ENCODE measurements around the gene PNMA6E. TPM values are rescaled to one million over a fixed set of nuclear protein-coding genes. Genes with fewer than 3 reads are reported as not detected.

The PNMA6E gene
- total RNA-seq (2014; rRNA removed), result not detected in 2 replicates
- not detected for polyA plus RNA-seq (2012)

DNA sequence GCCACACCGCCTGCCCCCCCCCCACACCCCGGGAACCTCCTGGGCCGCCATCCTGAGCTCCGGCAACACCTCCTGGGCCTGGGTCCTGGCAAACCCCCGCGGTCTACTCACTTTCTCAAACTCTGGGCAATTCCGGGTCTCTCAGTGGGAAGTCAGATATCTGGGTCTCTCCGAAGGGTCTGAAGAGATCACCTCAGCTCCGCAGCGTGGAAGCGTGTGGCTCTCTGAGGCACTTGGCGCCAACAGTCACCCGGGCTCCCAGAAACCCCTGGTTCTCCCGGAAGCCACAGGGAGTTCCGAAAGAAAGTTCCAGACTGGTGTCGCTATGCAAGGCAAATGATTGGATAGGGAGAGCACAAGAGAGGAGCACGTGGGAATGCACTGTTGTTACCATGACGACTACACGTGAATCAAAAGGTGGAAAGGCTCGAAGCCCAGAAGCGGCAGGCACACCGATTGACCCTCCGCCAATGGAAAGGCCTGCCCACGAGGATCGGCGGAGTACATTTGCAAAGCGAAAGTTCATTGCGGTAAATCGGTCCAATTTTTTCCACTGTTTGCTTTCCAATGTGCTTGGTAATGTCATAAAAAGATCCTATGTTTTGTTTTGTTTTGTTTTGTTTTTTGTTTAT is at the start of gene PNMA6E:
Gene PNMA6E, minus strand, starts transcription at position 218 of the 632 bp plus-strand sequence. CDS start 2,501 bp downstream, outside the sequence.
- DNase-seq (ENCODE audit: low read depth), result no peak

DNA sequence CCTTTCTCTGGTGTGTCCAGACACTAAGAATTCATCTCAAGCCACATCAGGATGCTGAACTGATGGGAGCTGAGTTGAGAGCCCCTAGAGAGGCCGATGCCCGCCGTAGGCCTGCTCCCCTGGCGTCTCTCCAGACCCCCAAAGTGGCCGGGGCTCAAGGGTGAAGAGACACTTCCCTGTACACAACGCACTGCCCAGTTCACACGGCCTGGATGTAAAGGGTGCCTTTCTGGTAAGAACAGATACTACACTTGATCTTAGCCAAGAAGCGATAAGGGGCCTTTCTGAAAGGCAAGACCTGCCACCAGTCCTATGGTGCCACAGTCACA is 49.8 kb upstream of the PNMA6E start:
- DNase-seq (ENCODE audit: low read depth), result no peak

- no peak for DNase-seq (ENCODE audit: low read depth)
These were observed 49.2 kb upstream of the PNMA6E start for GRCh38 chrX:153450114-153450948.

DNA sequence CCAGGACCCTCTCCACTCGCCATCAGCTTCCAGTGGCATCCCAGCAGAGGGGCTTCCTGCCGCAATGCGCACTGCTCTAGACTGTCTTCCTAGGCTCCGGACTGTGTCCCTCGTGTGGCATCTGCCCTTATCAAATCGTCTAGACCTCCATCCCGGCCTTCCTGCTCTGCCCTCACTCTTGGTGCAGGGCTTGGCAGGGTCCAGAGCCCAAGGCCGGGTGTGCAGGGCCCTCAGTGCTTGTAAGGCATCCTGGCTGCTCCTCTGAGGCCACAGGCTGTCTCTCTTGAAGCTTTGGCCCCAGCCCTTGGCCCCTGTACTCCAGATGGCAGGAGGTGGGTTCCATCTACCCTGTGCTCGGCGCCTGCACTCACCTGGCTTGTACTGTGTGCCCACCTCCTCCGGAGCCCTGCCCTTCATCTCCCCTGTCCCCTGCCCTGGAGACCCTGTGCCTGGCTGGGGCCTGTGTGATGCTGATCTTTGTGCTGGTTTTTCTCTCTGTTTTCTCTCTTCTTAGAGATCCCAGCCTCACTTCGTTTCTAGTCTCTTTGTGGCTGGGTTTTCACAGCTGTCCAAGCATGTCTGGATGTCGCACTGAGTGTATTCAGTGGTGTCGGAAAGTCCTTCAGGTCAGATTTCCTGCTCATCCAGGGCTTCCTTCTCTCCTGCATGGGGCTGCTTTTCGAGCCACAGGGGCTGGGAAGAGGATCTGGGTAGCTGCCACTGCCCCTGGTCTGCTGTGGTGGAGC is 48.4 kb upstream of the PNMA6E start:
- no peak for DNase-seq (ENCODE audit: low read depth)

DNA sequence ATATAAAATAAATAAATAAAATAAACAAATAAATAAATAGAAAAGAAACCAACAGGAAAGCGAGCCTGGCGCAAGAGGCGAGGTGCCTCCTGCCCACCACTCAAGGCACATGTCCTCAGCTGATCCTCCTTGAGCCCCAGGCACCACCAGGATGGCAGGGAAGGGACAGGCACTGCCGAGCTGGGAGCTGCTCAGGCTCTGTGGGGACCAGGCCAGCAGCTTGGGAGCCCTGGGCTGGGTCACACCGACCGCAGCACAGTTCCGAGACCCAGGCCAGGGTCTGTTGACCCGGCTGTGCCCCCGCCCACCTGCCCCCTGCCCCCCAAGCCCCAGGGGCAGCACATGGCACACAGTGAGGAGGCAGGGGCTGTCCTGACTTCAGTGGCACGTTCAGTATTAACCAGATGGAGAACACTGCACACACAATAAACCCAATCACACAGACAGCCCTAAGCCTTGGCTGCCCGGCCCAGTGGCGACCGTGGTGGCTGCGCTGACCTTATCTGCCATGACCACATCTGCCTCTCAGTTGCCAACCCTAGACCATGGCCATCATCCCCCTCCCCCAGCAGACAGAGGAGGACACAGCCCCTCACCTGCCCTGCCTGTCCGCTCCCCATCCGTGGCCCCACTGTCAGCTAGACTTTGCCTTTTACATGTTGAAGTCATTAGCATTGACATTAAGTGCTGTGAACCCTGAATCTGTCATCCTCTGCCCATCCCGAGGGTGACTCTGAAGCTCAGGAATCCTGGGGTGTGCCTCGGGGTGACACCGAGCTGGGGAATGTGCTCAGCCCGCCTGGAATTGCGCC is 47.6 kb upstream of the PNMA6E start:
- no peak for DNase-seq (ENCODE audit: low read depth)

- no peak for DNase-seq (ENCODE audit: low read depth)
These were observed 46.4 kb upstream of the PNMA6E start for GRCh38 chrX:153447581-153447960.

- DNase-seq (ENCODE audit: low read depth), result no peak
These were observed 45.9 kb upstream of the PNMA6E start for GRCh38 chrX:153446950-153447580.

DNA sequence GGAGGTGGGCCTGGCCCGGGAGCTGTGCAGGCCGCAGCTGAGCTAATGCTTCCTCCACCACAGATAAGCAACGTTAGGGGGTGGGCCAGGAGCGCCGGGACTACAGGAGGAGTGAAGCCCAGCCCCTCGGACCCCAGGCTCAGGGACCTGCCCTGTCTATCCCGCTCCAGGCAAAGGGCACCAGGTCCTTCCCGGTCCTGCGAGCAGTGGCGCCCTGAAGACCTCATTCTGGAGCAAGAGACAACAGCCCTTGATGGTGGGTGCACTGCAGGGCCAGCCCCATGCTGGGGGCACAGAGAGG is 45.4 kb upstream of the PNMA6E start:
- DNase-seq (ENCODE audit: low read depth), result no peak

GRCh38 chrX:153445856-153446635 is 44.9 kb upstream of the PNMA6E start, which contains the start of gene TREX2:
TREX2 (minus strand) TSS chrX:153446056; CDS start chrX:153445430, 626 bp downstream.
- DNase-seq (ENCODE audit: low read depth), result no peak

DNA sequence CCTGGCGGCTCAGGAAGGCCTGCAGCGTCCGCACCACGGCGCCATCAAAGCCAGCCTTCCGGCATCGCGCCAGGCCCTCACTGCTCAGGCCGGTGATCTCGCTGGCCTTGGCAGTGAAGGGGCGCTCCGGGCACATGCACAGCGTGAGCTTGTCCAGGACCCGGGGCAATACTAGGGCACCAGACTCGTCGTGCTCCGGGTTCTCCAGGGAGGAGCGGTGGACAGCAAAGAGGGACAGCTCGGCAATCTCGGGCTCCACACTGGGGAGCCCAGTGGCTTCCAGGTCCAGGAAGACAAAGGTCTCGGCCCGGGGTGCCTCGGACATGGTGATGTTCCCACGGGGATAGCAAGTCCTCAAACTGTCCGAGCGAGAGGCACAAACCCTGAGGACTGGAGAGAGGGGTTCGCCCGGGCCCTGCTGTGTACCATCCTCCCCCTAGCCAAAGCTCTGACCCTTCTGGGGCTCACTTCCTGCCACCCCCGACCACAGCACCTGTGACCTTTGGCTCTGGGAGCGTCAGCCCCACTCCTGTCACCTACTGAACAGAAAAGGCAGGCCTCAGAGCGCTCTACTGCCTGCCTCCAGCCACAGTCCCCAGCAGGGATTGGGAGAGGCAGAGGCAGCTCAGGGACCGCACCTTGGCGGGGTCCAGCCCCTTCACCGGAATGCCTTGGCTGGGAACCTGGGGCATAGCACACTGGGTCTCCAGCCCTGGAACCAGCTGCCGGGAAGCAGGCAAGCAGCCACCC is 44.1 kb upstream of the PNMA6E start:
- no peak for DNase-seq (ENCODE audit: low read depth)

DNA sequence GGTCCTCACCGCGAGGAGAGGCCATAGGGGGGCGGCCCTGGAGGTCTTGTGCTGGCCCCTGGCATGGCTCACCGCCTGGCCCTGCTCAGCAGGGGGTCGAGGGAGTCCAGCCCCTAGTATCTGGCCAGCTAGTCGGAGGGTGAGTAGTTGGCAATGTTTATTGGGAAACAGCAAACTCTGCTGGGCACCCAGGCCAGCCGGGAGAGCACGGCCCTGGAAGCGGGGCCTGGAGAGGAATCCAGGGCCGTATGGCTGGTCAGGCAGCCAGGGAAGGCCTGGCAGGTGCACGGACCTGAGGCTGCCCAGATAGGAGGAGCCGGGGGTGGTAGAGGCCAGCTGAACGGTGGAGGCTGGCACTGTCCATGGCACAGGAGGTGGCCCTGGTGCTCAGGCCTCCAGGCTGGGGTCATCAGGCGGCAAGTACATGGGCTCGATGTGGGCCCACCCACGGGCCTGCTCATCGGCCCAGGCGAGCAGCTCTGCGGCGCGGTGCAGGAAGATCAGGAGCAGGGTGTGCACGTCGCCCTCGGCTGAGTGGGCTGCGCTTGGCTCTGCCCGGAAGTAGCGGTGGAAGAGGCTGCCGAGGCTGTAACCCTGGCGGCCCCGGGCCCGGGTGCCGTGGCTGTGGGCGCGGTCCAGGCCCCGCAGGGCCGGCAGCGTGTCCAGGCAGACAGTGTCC is 43.3 kb upstream of the PNMA6E start:
- no peak for DNase-seq (ENCODE audit: low read depth)

GRCh38 chrX:153443476-153444332 is 42.6 kb upstream of the PNMA6E start:
- no peak for DNase-seq (ENCODE audit: low read depth)

DNA sequence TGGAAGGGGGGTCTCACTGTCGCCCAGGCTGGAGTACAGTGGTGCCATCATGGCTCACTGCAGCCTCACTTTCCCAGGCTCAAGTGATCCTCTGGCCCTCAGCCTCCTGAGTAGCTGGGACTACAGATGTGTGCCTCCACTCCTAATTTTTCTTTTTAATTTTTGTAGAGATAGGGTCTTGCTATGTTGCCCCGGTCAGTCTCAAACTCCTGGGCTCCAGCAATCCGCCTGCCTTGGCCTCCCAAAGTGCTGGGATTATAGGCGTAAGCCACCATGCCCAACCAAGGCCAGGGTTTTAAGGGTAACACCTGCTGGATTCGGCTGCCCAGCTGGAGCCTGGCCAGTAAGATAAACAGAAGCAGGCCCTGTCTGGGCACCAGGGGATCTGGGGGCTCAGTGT is 41.3 kb upstream of the PNMA6E start:
- DNase-seq (ENCODE audit: low read depth), result no peak

DNA sequence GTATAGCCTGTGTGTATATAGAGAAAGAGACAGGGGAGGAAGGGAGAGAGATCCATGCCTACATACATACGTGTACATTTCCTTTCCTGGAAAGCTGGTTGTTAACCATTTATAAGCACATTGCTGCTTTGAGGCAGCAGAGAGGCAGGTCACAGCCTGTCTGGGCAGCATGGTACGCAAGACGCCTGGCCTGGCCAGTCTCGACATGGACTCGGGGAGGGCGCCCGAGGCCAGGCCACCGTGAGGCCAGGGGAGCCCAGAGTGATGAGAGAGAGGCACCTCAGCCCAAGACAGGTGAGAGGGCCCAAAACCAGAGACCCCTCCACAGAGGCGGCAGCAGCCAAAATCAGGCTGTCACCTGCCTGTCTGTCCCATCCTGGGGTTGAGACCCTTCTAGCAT is 40.8 kb upstream of the PNMA6E start:
- DNase-seq (ENCODE audit: low read depth), result no peak

GRCh38 chrX:153441296-153441695 is 40.1 kb upstream of the PNMA6E start:
- DNase-seq (ENCODE audit: low read depth), result no peak

DNA sequence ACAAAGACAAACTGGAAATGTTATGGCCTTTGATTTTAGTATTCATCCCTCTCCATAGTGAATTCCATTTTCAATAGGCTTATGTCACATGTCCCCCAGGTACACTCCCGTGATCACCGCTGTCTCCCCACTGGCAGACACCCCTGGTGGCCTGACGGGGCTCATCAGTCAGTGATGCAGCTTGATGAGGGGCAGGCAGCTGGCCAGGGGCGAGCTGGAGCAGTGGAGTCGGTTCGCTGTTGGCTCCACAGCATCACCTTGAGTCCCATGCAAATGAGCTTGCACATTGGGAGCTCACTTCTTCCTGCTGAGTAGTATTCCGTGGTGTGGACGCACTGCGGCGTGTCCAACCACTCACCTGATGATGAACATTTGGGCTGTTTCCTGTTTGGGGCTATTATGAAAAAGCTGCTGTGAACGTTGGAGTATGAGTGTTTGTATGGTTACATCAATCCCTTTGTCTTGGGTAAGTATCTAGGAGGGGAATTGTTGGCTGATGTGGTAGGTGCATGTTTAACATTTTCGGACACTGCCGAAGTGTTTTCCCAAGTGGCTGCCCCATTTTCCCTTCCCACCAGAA is 39.5 kb upstream of the PNMA6E start:
- DNase-seq (ENCODE audit: low read depth), result no peak

GRCh38 chrX:153439977-153440376 is 38.8 kb upstream of the PNMA6E start:
- no peak for DNase-seq (ENCODE audit: low read depth)

DNA sequence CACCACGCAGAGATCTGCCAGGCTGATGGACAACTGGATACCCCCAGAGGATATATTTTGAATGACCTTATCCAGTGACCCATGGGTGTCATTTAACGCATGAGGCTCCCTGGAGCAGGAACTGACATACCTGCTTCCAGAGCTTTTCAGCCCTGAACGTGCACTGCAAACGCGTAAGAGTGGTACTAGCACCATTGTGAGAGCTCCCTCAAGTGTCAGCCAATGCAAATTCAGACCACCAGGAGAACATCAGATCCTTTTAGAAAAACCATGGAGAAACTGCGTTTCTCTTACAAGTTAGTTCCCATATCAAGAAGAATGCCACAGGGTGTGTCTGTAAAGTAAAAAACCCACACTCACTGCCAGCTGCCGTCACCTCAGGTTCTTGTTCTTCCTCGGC is 37.4 kb upstream of the PNMA6E start:
- no peak for DNase-seq (ENCODE audit: low read depth)

Data from LHCN-M2 (cell line).